Measurements from ENCODE around the gene CASK.
"Not testable (repeated sequence)": the region's sequence is repeated elsewhere in the genome, so short reads cannot be mapped to it uniquely, and the experiment has no call there.

CASK gene

DNA sequence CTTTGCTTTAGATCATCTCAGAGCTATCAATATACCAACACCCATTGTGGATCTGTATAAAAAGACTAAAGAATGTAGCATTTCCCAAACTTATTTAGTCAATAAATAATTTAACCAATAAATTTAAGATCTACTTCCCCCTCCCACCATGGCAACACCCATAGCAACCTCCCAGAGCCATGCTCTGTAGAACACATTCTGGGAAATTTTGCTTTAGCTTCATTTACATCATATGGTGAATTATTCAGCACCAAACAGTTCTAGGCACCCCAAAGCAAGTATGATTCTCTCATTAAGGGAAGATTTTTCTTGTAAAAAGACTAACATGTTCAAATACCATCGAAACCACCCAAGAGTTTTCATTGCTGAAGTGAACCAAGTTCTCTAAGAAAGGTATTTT lies 315.1 kb downstream of the CASK start:
- DNase-seq (ENCODE audit: low read depth) = no peak
- no peak overlapping the region for H3K4me3 ChIP-seq (replicated peaks; ENCODE audit: low read depth, low read length)
- TF ChIP-seq, protein P1, sequence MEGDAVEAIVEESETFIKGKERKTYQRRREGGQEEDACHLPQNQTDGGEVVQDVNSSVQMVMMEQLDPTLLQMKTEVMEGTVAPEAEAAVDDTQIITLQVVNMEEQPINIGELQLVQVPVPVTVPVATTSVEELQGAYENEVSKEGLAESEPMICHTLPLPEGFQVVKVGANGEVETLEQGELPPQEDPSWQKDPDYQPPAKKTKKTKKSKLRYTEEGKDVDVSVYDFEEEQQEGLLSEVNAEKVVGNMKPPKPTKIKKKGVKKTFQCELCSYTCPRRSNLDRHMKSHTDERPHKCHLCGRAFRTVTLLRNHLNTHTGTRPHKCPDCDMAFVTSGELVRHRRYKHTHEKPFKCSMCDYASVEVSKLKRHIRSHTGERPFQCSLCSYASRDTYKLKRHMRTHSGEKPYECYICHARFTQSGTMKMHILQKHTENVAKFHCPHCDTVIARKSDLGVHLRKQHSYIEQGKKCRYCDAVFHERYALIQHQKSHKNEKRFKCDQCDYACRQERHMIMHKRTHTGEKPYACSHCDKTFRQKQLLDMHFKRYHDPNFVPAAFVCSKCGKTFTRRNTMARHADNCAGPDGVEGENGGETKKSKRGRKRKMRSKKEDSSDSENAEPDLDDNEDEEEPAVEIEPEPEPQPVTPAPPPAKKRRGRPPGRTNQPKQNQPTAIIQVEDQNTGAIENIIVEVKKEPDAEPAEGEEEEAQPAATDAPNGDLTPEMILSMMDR (IDR thresholded peaks at IDR 0.05; ENCODE audit: low read length, missing control alignments) = no peak

DNA sequence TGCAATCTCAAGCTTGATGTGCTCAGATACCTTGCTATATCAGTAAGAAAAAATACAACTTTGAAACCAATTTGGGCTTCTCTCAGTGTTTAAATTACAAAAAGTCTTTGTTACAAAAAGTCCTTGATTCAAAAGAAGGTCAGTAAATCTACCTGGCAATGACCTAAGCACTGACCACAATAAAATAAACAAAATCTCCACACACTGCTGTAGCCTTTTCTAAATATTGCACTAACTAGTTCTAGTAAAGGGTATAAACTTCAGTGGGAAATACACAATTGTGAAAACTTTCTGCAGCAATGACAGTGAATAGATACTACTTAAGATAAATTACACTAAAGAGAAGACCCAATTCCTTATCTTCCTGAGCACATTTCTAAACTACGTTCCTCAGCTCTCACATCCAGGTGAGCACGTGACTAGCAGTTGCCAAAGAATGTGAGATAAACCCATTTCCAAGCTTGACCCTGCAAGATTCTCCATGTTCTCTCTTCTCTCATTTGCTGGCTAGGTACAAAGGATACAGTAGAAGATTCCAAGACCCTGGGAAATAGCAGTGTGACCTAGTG lies 316.0 kb downstream of the CASK start:
- no peak overlapping the region for H3K4me3 ChIP-seq (replicated peaks; ENCODE audit: low read depth, low read length)
- TF ChIP-seq, protein P1 (IDR thresholded peaks at IDR 0.05; ENCODE audit: low read length, missing control alignments) = no peak
- no peak for DNase-seq (ENCODE audit: low read depth)

DNA sequence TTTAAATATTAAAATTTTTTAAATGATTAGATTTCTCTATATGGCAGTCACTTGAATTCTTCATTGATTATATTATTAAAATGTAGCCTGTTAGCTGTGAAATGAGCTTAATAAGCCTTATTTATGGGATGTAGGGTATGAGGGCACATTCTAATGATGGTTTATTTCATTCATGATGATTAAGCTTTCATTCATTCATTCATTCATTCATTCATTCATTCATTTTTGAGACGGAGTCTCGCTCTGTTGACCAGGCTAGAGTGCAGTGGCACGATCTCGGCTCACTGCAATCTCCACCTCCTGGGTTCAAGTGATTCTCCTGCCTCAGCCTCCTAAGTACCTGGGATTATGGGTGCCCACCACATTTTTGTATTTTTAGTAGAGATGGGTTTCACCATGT lies 317.3 kb downstream of the CASK start:
- H3K4me3 ChIP-seq (replicated peaks; ENCODE audit: low read depth, low read length); DNase-seq (ENCODE audit: low read depth): not testable (repeated sequence)

DNA sequence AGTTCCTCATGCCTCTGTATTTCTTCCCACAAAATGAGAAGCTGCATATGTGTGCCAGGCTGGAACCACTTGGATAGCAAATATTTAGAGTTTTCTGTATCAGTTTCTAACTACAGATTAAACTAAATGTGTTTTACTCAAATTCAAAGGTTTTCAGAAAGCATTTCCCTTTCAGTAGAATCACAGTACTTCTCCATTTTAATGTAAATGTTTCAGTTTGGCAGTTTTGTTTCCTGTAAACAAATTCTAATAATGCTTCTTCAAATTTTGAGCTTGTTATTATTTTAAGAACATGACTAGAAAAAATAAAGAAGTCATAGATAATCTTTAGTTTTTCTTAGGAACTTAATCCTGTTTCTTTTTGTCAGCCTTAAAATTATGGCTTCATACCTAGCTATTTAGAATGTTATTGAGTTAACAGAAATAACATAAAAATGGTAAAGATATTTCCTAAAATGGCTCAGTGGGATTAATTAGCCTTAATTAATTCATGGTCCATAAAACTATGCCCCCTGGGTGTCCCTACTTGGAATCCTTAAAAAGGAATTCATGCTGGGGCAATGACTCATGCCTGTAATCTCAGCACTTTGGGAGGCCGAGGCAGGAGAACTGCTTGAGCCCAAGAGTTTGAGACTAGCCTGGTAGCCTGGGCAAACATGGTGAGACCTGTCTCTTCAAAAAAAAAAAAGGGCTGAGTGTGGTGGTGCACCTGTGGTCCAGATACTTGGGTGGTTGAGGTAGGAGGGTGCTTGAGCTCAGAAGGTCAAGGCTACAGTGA lies 318.4 kb downstream of the CASK start:
- DNase-seq (ENCODE audit: low read depth) = no peak
- TF ChIP-seq, protein P1 (IDR thresholded peaks at IDR 0.05; ENCODE audit: low read length, missing control alignments) = no peak
- H3K4me3 ChIP-seq (replicated peaks; ENCODE audit: low read depth, low read length) = no peak overlapping the region

DNA sequence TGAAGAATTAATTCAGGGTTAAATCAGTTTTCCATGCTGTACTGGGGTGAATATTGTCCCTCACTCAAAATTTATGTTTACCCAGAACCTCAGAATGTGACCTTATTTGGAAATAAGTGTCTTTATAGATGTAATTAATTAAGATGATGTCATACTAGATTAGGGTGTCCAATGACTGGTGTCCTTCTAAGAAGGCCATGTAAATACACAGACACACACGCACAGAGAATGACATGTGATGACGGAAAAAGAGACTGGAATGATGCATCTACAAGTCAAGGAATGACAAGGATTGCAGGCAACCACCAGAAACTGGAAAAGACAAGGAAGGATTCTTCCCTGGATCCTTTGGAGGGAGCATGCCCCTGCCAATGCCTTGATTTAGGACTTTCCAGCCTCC lies 319.2 kb downstream of the CASK start:
- TF ChIP-seq, protein P1 (IDR thresholded peaks at IDR 0.05; ENCODE audit: low read length, missing control alignments) = no peak

DNA sequence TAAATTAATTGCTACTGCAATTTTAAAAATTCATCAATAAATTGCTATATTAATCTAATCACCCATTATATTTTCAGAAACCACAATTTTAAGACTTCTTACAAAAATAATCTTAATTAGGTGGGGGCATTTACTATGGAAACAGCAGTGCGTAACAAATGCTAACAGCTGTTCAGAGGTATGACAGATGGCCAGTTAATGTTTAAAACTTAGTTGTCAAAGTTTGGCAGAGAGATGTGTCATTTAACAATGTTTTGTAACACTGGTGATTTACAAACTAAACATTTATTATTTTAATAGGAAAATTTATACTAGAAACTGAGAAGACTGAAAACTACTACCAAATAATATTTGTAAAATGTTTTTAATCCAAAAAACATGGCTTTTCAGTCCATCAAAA lies 319.8 kb downstream of the CASK start:
- TF ChIP-seq, protein P1 (IDR thresholded peaks at IDR 0.05; ENCODE audit: low read length, missing control alignments) = no peak
- no peak for DNase-seq (ENCODE audit: low read depth)
- H3K4me3 ChIP-seq (replicated peaks; ENCODE audit: low read depth, low read length) = no peak overlapping the region

More for the DNA sequence above, 319.2 kb downstream of the CASK start:
- no peak for DNase-seq (ENCODE audit: low read depth)
- H3K4me3 ChIP-seq (replicated peaks; ENCODE audit: low read depth, low read length) = no peak overlapping the region

DNA sequence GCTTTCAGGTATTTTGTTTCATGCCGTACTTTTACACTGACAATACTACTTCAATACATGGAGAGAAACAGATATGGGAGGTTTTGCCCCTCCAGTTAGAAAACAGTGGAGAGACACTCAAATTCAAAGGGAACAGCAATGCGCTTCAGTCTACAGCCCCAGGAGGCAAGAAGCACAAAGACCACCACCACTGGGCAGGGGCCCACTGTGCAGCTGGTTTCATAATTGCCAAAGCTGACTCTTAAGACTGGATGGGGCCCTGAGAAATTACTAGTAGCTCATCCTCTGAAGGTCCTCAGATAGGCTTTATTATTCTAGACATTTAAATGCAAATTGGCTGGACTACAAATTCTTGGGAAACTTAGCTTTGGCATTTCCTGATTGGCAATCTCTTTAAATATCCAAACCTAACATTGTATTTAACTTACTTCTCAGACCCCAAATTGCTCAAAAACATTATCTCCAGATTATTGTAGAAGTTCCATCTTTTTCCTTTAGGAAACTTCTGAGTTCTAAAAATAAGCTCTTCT lies 320.5 kb downstream of the CASK start:
- H3K4me3 ChIP-seq (replicated peaks; ENCODE audit: low read depth, low read length) = no peak overlapping the region
- peak; percentile 57 for DNase-seq (ENCODE audit: low read depth)
- TF ChIP-seq, protein P1 (IDR thresholded peaks at IDR 0.05; ENCODE audit: low read length, missing control alignments) = no peak
